Erythroblast (primary cell): ENCODE measurements around the gene TTC14.
A peak's percentile ranks its signal among the peaks of the same experiment; 100 is the strongest.
"Not testable (repeated sequence)": the region's sequence is repeated elsewhere in the genome, so short reads cannot be mapped to it uniquely, and the experiment has no call there.

Source experiments
- DNase-seq, 2 experiments: peaks; one replicate each; lab custom pipeline; 2025; lab: John Stamatoyannopoulos, UW
- GATA1 ChIP-seq: IDR thresholded peaks from 2 replicates; pipeline ENCODE4 v1.6.1; 2011; ENCODE audit warnings: low read depth, mild to moderate bottlenecking, control low read depth, low read length, moderate library complexity
- POLR2A ChIP-seq: IDR thresholded peaks from 2 replicates; pipeline ENCODE4 v1.6.1; 2011; ENCODE audit warnings: mild to moderate bottlenecking, low read length

The TTC14 gene

DNA sequence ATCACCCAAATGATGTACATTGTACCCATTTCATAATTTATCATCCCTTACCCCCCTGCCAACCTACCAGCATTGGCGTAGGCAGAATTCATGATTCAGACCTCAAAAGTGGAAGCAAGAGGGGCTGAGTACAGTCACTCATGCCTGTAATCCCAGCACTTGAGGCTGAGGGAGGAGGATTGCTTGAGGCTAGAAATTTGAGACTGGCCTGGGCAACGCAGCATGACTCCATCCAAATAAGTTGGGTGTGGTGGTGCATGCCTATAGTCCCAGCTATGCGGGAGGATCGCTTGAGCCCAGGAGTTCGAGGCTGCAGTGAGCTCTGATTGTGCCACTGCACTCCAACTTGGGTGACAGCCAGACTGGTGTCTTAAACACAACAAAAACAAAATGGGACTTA lies 10.4 kb downstream of the TTC14 start:
- no peak for TF ChIP-seq POLR2A
- TF ChIP-seq GATA1: no peak
- no peak for DNase-seq

DNA sequence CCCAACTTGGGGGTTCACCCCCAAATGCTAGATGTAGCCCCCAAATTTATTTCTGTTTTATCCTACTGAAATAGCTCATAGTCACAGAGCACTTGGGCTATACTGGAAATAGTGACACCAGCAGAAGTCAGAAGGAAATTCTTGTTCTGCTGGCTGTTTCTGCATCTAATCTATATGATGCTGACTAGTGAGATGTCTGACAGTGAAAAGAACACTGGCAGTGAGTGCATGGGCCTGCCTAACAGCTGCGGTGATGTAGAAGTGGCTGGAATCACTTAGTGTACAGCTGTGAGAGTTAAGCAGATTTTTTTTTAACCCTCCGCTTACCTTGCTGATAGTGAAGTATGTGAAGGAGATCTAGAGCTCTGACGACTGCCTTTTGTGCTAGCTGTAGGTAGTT lies 14.0 kb downstream of the TTC14 start:
- DNase-seq: no peak

DNA sequence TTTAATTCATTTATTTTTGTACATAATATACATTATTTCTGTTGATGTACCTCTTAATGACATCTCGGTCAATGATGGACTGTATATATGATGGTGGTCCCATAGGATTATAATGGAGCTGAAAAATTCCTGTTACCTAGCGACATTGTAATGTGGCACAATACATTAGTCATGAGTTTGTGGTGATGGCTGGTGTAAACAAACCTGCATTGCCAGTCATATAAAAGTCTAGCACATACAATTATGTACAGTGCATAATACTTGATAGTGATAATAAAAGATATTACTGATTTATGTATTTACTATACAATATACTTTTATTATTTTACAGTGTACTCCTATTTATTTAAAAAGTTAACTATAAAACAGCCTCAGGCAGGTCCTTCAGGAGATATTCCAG lies 15.1 kb downstream of the TTC14 start:
- TF ChIP-seq GATA1: no peak
- no peak for TF ChIP-seq POLR2A
- DNase-seq: no peak

More for the DNA sequence above, 14.0 kb downstream of the TTC14 start:
- TF ChIP-seq POLR2A: no peak
- TF ChIP-seq GATA1: no peak

DNA sequence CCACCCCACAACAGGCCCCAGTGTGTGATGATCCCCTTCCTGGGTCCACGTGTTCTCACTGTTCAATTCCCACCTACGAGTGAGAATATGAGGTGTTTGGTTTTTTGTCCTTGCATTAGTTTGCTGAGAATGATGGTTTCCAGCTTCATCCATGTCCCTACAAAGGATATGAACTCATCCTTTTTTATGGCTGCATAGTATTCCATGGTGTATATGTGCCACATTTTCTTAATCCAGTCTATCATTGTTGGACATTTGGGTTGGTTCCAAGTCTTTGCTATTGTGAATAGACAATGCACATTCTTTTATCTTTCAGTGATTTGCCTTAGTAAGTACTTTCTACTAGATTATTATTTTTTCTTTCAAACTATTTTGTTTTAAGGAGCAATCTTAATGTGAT lies 16.6 kb downstream of the TTC14 start:
- DNase-seq: not testable (repeated sequence)

DNA sequence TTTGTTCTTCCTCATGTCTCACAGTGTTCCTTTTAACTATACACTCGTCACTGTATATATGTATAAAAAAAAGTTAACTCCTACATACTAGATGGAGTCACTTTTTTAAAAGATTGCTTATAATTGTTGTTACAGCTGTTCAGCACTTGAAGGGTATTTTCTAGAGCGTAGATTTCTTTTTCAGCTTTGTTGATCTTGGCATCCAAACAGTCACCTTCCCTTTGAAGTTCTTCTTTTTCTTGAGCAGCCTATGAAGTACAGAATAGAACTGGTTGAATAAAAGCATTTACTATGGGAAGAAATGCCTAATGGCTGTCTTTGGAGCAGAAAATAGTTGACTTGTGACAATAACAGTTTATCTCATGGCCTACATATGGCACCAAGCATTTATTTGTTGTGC lies 17.8 kb downstream of the TTC14 start:
- TF ChIP-seq GATA1 (no peak), POLR2A (no peak)
- DNase-seq: no peak

DNA sequence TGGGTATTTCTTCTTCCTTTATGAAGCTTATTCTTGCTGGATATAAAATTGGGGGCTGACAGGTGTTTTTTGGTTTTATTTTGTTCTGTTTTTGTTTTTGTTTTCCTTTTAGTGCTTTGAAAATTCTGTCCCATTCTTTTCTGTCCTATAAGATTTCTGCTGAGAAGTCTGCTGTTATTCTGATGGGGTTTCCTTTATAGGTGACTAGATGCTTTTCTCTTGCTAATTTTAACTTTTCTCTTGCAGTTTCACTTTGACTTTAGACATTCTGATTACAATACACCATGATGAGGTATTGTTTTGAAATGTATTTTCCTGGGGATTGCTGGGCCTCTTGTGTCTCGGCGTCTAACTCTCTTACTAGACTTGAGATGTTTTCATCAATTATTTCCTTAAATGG lies 22.8 kb downstream of the TTC14 start:
- no peak for TF ChIP-seq GATA1
- TF ChIP-seq POLR2A: no peak
- DNase-seq: no peak

DNA sequence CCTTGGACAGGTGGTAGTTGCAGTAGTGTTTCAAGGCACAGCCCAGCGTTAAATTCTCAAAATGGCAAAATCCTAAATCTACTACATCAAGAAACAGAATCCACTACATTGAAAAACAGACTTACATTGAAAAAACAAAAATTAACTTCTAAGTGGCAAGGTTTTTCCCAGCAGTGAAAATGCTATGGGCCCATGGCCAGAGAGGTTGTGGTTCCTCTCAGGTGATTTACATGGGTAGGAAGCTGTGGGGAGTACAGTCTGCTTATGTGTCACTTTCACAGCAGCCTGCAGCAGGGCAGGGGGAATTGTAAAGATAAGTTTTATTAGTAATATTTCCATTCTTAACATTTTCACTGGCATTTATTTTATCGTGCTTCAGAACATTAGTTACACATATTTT lies 24.9 kb downstream of the TTC14 start:
- no peak for TF ChIP-seq POLR2A
- TF ChIP-seq GATA1: no peak
- no peak for DNase-seq

DNA sequence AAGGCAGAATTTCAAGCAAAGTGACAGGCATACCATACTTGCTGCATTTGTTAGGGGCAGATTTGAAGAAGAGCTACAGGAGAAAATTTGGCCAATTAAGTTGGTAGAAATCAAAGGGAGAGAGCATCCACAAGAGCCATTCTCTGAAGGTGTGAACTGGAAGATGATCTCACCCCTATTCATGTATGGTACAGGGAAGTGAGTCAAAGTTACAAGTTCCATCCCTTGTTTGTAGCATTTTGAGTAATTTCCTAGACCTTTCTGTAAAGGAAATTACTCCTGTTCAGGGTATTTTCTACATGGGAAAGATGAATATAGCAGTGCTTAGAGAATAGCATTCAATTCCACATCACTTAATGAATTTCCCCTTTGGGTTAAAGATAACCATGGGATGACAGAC lies 28.4 kb downstream of the TTC14 start:
- DNase-seq: no peak
- TF ChIP-seq POLR2A (no peak), GATA1 (no peak)

DNA sequence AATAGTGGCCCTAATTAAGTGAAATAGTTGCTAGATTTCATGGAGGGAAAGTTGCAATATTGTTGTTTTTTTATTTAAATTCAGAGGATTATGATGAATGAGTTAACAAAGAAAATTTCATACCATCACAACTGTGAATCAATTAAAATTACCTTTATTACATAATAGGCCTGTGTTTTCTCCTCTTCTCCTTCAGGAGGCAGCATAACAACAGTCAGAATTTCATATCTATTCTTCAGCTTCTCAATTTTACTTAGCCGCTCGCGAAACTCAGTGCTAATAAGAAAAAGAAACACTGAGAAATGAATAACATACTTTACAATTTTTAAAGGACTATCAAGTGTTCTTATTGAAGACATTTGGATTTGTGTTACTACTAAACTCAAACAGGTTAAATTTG lies 29.4 kb downstream of the TTC14 start:
- no peak for DNase-seq

DNA sequence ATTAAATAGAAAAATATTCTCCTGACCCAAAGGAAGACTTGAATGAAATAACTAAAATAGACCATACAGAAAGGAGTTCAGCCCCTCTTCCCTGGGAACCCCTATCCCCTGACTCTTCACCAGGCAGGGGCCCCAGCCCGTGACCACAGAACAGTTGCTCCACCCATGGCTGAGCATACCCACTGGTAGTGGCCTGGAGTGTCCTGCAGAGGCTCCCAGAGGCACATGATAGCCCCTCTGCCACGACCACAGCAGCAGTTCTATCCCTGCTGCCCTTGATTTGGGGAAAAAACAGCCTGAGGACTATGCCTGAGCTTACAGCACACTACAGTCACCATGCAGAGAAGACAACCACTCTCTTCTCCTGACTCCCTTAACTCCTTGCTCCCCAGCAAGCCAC lies 31.8 kb downstream of the TTC14 start:
- DNase-seq: no peak
- no peak for TF ChIP-seq POLR2A
- TF ChIP-seq GATA1: no peak

More for the DNA sequence above, 29.4 kb downstream of the TTC14 start:
- no peak for TF ChIP-seq GATA1
- TF ChIP-seq POLR2A: no peak

DNA sequence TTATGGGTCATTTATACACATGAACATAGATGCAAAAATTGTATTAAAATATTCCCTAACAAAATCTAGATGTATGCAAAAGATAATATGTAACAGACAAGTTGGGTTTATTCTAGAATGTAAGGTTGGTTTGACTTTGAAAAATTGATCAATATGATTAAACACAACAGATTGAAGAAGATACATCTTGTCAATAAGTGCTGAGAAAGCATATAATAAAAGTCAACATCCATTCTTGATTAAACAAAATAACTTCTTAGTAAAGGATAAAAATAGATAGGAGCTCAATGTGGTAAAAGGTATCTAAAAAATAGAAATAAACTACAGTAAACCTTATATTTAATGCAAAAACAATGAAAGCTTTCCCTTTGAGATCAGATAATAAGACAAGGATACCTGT lies 39.0 kb downstream of the TTC14 start:
- TF ChIP-seq GATA1 (no peak), POLR2A (no peak)
- DNase-seq: no peak

DNA sequence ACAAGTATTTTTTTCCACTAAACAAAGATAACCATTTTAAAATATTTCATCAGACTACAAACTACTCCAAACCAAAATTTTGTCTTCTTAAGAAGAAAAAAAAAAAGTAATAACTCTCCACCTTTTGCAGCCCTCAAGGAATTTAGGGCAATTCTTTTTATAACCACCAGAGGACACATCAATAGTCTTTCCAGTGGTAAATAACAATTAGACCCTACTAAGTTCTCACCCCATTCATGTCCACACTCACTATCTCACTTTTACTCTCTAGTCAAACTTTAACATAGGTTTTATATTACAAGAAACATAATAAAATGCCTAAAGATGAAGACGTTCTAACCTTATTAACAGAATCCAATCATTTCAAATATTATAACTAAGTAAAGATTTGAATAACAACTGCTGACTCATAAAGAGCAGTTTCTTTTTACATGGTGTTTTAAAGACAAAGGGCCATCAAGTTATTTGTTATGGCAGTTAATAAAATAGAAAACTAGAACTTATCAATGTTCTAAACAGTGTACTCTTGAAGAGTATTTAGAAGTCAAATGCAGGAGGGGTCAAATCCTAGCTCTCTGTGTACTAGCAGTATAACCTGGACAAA lies 44.3 kb downstream of the TTC14 start:
- TF ChIP-seq POLR2A (no peak), GATA1 (no peak)
- peak in 1 of 2 experiments; percentile 1 for DNase-seq

DNA sequence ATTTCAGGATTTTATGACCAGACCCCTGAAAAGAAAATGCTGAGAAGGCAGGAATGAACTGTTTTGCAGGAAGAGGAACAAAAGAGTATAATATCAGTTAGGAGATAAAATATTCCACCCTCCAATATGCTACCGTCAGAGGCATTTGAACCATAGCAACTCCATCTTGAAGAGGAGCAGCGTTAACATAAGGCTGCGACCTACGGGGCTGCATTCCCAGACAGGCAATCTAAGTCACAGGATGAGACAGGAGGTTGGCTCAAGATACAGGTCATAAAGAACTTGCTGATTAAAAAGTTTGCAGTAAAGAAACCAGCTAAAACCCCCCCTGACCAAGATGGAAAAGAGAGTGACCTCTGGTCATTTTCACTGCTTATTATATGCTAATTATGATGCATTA lies 54.4 kb downstream of the TTC14 start:
- no peak for DNase-seq
- no peak for TF ChIP-seq POLR2A

DNA sequence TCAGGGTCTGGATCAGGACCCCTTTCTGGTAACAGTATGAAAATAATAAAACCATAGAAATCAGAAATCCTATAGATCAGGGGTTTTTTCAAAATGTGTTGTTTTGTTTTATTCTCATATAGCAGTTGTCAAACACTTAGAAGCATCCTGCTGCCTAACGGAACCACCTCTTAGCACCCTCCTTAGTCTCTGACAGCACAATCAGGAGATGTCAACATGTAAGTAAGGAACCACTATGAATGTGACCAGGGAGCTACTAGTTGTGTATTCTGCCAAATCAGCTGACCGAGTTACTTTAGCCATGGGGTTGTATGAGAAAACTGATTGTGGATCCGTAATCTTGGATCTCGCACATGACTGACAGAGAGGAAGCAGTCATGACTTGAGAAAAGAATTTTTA lies 55.1 kb downstream of the TTC14 start:
- TF ChIP-seq POLR2A (no peak), GATA1 (no peak)
- DNase-seq: no peak
